K562 (cell line): ENCODE data around the gene TMCC1. TPM values are rescaled to one million over a fixed set of nuclear protein-coding genes. Genes with fewer than 3 reads are reported as not detected.

Experiments
- ATAC-seq: fragments of 200-7000 bp; cut with Tn5 transposase; 3 replicates; pipeline ENCODE4 v1.9.1; 2020; ENCODE audit warnings: moderate library complexity
- BruUV-seq: library from RNA; stranded (reverse); fragments of 400-500 nt; replicated peaks from 2 replicates; lab custom pipeline; 2021; lab: Mats Ljungman, UMichigan
- CTCF ChIA-PET: fragments of 300-600 bp; formaldehyde crosslinking; extraction: SDS; loops from one replicate; lab custom pipeline; 2021; ENCODE audit warnings: low intra/inter-chr PET ratio; lab: Yijun Ruan, JAX
- POLR2A ChIA-PET: fragments of 300-600, 350-650 bp; sonication (Branson Sonifier 250); formaldehyde crosslinking; extraction: SDS; loops from one replicate; lab custom pipeline; 2021; ENCODE audit warnings: antibody characterized with exemption, inconsistent platforms; lab: Yijun Ruan, JAX
- DNase-seq, 4 experiments: peaks; one replicate each; pipeline versions ENCODE4 v3.0.0 to v3.0.0-alpha.2; 2011 to 2018; ENCODE audit warnings: low spot score in 3 of 4, mixed read lengths in 3 of 4; ENCODE audit errors: extremely low read depth in 1 of 4
- FAIRE-seq: peaks from 2 replicates; lab custom pipeline; 2011; peaks lifted over from hg19 to GRCh38; lab: Jason Lieb, UNC
- H2AFZ ChIP-seq: 2 replicates; pipeline ENCODE4 v1.6.0; 2011; ENCODE audit warnings: low read depth, low read length, control low read depth, inconsistent platforms
- H3K27ac ChIP-seq: fragments of 200-600 bp; 3 replicates; pipeline ENCODE4 v1.8.0; 2011; ENCODE audit warnings: low read depth, mild to moderate bottlenecking, control low read depth, inconsistent platforms, low read length, moderate library complexity, mixed read lengths; ENCODE audit errors: extremely low read depth
- H3K27me3 ChIP-seq, 2 experiments: fragments of 300-600 bp in 1 of 2; 2 replicates in 1 of 2; 3 replicates in 1 of 2; pipeline versions ENCODE4 v1.6.0 to v1.8.0; 2011; ENCODE audit warnings: inconsistent platforms in 2 of 2, low read length in 2 of 2, mild to moderate bottlenecking in 1 of 2, mixed read lengths in 1 of 2, moderate library complexity in 1 of 2; ENCODE audit not compliant: control insufficient read depth in 2 of 2, insufficient read depth in 2 of 2
- H3K36me3 ChIP-seq: fragments of 300-600 bp; 3 replicates; pipeline ENCODE4 v1.8.0; 2011; ENCODE audit warnings: mild to moderate bottlenecking, low read length, inconsistent platforms; ENCODE audit not compliant: control insufficient read depth, insufficient read depth
- H3K4me1 ChIP-seq, 2 experiments: fragments of 200-600 bp in 1 of 2; replicated peaks in 1 of 2; 2 replicates in 1 of 2; 3 replicates in 1 of 2; pipeline versions ENCODE4 v1.5.1 to v1.8.0; 2011; ENCODE audit warnings: inconsistent platforms in 2 of 2, low read length in 2 of 2, mild to moderate bottlenecking in 1 of 2, mixed read lengths in 1 of 2, moderate library complexity in 1 of 2; ENCODE audit not compliant: control insufficient read depth in 2 of 2, insufficient read depth in 2 of 2
- H3K4me2 ChIP-seq: 2 replicates; pipeline ENCODE4 v1.6.1; 2011; ENCODE audit warnings: low read length, control low read depth, inconsistent platforms, mixed read lengths; ENCODE audit not compliant: insufficient read depth
- H3K4me3 ChIP-seq: fragments of 200-600 bp; sonication (generic), shearing (Covaris generic); 2 replicates; pipeline ENCODE4 v1.5.1; 2016; ENCODE audit warnings: control low read depth, inconsistent platforms
- H3K79me2 ChIP-seq: fragments of 200-600 bp; 3 replicates; pipeline ENCODE4 v1.8.0; 2011; ENCODE audit warnings: low read length, inconsistent platforms; ENCODE audit not compliant: control insufficient read depth, insufficient read depth
- H3K9ac ChIP-seq, 2 experiments: 2 replicates each; pipeline versions ENCODE4 v1.6.0 to v1.6.1; 2011; ENCODE audit warnings: low read depth in 2 of 2, low read length in 2 of 2, control low read depth in 1 of 2, inconsistent platforms in 1 of 2, mild to moderate bottlenecking in 1 of 2, mixed read lengths in 1 of 2; ENCODE audit not compliant: insufficient read depth in 1 of 2
- H3K9me1 ChIP-seq: one replicate; pipeline ENCODE4 v1.6.0; 2011; ENCODE audit warnings: inconsistent platforms, mild to moderate bottlenecking, low read length, moderate library complexity; ENCODE audit not compliant: control insufficient read depth, insufficient read depth
- H3K9me3 ChIP-seq: replicated peaks from 2 replicates; pipeline ENCODE4 v1.5.1; 2011; ENCODE audit warnings: low read depth, low read length, inconsistent platforms; ENCODE audit not compliant: control insufficient read depth, insufficient read depth
- H4K20me1 ChIP-seq: replicated peaks from 2 replicates; pipeline ENCODE4 v1.6.1; 2011; ENCODE audit warnings: low read length, inconsistent platforms, mixed read lengths; ENCODE audit not compliant: control insufficient read depth, insufficient read depth
- ARID1B ChIP-seq: fragments of 450-650 bp; IDR thresholded peaks from 2 replicates; pipeline ENCODE4 v1.6.1; 2016; ENCODE audit warnings: antibody characterized with exemption, mild to moderate bottlenecking, inconsistent platforms
- ATF7 ChIP-seq: fragments of 450-650 bp; IDR thresholded peaks from 2 replicates; pipeline ENCODE4 v1.7.1; 2014; ENCODE audit warnings: mild to moderate bottlenecking, moderate library complexity
- DACH1 ChIP-seq: fragments of 450-650 bp; IDR thresholded peaks from 2 replicates; pipeline ENCODE4 v1.6.1; 2018; ENCODE audit not compliant: partially characterized antibody
- GATA2 ChIP-seq: sonication (generic); formaldehyde crosslinking; IDR thresholded peaks from 2 replicates; pipeline ENCODE4 v1.4.0; 2020; ENCODE audit warnings: mild to moderate bottlenecking, missing genetic modification reagents
- HCFC1 ChIP-seq: IDR thresholded peaks from 2 replicates; pipeline ENCODE4 v1.6.1; 2012; ENCODE audit warnings: low read depth, low read length, improper control_type of control experiment
- HDAC1 ChIP-seq, 2 experiments: fragments of 450-650 bp; IDR thresholded peaks; 2 replicates each; pipeline ENCODE4 v1.6.1; 2016 to 2017; ENCODE audit warnings: inconsistent platforms in 1 of 2, mild to moderate bottlenecking in 1 of 2, moderate library complexity in 1 of 2
- NFE2 ChIP-seq: IDR thresholded peaks from 2 replicates; pipeline ENCODE4 v1.6.1; 2014; ENCODE audit warnings: antibody characterized with exemption, low read depth
- NKRF ChIP-seq: fragments of 450-650 bp; IDR thresholded peaks from 2 replicates; pipeline ENCODE4 v1.6.1; 2016; ENCODE audit warnings: borderline replicate concordance
- SRSF7 ChIP-seq: fragments of 200-400 bp; formaldehyde crosslinking; optimal IDR thresholded peaks from 2 replicates; pipeline ENCODE3; 2017; ENCODE audit warnings: mild to moderate bottlenecking, low read depth, low read length
- TOE1 ChIP-seq, 2 experiments: fragments of 450-650 bp in 1 of 2; sonication (generic) in 1 of 2; formaldehyde crosslinking in 1 of 2; IDR thresholded peaks; 2 replicates each; pipeline versions ENCODE4 v1.7.1 to v1.8.0; 2016 to 2022; ENCODE audit warnings: borderline replicate concordance in 2 of 2, mild to moderate bottlenecking in 2 of 2, antibody characterized with exemption in 1 of 2, inconsistent platforms in 1 of 2, low read depth in 1 of 2, missing genetic modification reagents in 1 of 2, moderate library complexity in 1 of 2
- ZBTB34 ChIP-seq: fragments of 250-450 bp; sonication (Bioruptor Pico); IDR thresholded peaks from 2 replicates; pipeline ENCODE4 v1.8.0; 2021; ENCODE audit warnings: mild to moderate bottlenecking, moderate library complexity
- ZC3H11A ChIP-seq: IDR thresholded peaks from 2 replicates; pipeline ENCODE4 v1.6.1; 2012; ENCODE audit warnings: low read depth, low read length, improper control_type of control experiment
- ZNF740 ChIP-seq, 3 experiments: fragments of 200-800 bp in 1 of 3; sonication (Bioruptor generic) in 1 of 3; sonication (generic) in 1 of 3; formaldehyde crosslinking in 1 of 3; IDR thresholded peaks; 2 replicates each; pipeline versions ENCODE4 v1.6.1 to v1.8.0; 2016 to 2022; ENCODE audit warnings: mild to moderate bottlenecking in 2 of 3, missing compliant biosample characterization in 2 of 3, missing genetic modification characterization in 2 of 3, missing genetic modification reagents in 1 of 3
- WGBS: fragments of 100-300 bp; shearing (Covaris generic); methylation state at CpG from one replicate; pipeline ENCODE4 v1.1.6; 2016; ENCODE audit warnings: low coverage, mixed read lengths; ENCODE audit not compliant: insufficient coverage; ENCODE audit errors: missing lambda C conversion rate; 5-methylcytosine and 5-hydroxymethylcytosine counted together
- in situ Hi-C: fragments of 300-500 bp; cut with MboI; formaldehyde crosslinking; loops from 4 replicates; pipeline ENCODE4 v1.15.0; 2018; ENCODE audit warnings: inconsistent platforms, mixed read lengths
- intact Hi-C: fragments of 100-400 bp; cut with micrococcal nuclease; formaldehyde crosslinking; loops from 2 replicates; pipeline ENCODE4 v1.14.2; 2022
- polyA plus RNA-seq, 8 experiments: library from polyadenylated mRNA; depleted of rRNA in 4 of 8; stranded (reverse) in 5 of 8; unstranded in 3 of 8; fragments of >200 nt; fragmentation: Nextera tagmentation in 2 of 8; fragmentation: Illumina TruSeq in 1 of 8; extraction: Ambion mirVana in 2 of 8; extraction: Trizol in 1 of 8; gene quantifications; 2 replicates each; pipeline versions ENCODE4 v1.2.1 to v1.2.3, GENCODE V29; 2011 to 2014; ENCODE audit warnings: inconsistent platforms in 1 of 8, missing spikeins in 1 of 8
- total RNA-seq, 7 experiments: library from RNA; depleted of rRNA in 6 of 7; stranded (reverse); fragments of >200 nt in 6 of 7; fragmentation: Illumina TruSeq in 2 of 7; extraction: Trizol in 2 of 7; gene quantifications; 2 replicates each; pipeline versions ENCODE4 v1.2.1 to v1.2.3, GENCODE V29; 2011 to 2021; ENCODE audit warnings: low replicate concordance in 1 of 7

The TMCC1 gene
- total and polyA plus RNA-seq, 9 of the 15 experiments (the other 6 are each of a cell fraction or from before 2014, with no cell fraction given), result 0.89 to 8.7 (median 4.0) TPM

GRCh38 chr3:129608087-129608935, 285.2 kb downstream of the TMCC1 start:
- Histone ChIP-seq H3K9me1 (no peaks in the 10 kb centered on the region), H4K20me1 (peaks cover 12% of the 10 kb centered on the region; the same call in 1 of the 2 replicates), H3K9me3 (no peaks in the 10 kb centered on the region), H3K4me1 (peaks cover 29 to 82% of the 10 kb centered on the region in 2 experiments; a peak in 4 of 5 replicates), H3K9ac (peak overlapping the region in 1 of 2 experiments; percentile 92; a peak in 1 of 4 replicates), H3K27me3 (no peaks in the 10 kb centered on the region), H3K79me2 (peaks cover 27% of the 10 kb centered on the region), H3K4me3 (no peak overlapping the region), H3K36me3 (no peaks in the 10 kb centered on the region; the same call in 2 of the 3 replicates), H2AFZ (0 out of 2 replicates have a peak overlapping the region, but pooled peaks have one; percentile 14), H3K4me2 (no peak overlapping the region; the same call in 1 of the 2 replicates), H3K27ac (no peak overlapping the region)
- DNase-seq, result peak in 3 of 4 experiments; percentile 35 to 72 (median 50)
- WGBS, result 62% methylated on average over 8 of the region's 17 CpGs
- ChIA-PET POLR2A (interaction anchor here (0.5 kb wide), 1 partner anchor 370 kb away, joined by 3 read pairs; no protein-coding TSS in a partner anchor), CTCF (no interaction called here)
- peak; percentile 78 for FAIRE-seq
- in situ Hi-C loops, result no loop called here
- ATAC-seq, result peak; percentile 52
- BruUV-seq, result no TSS peak
- intact Hi-C loops, result loop anchor here (1.0 to 10.0 kb wide), 2 partner anchors 118 to 224 kb away; no protein-coding TSS in a partner anchor
- TF ChIP-seq ZBTB34 (no peak), ZC3H11A (no peak), ARID1B (peak; percentile 70), NKRF (no peak), NFE2 (no peak), ZNF740 (CRISPR knock-in tag; IDR thresholded peaks at IDR 0.05) (0 out of 2 replicates have a peak, but pooled peaks have one; percentile 72), ZNF740 (tag; IDR thresholded peaks at IDR 0.05) (no peak), SRSF7 (no peak), GATA2 (peak; percentile 33; the same call in 1 of the 2 replicates), HDAC1 (IDR thresholded peaks at IDR 0.05) (peak in 1 of 2 experiments; percentile 82; a peak in 2 of 4 replicates), ATF7 (no peak), DACH1 (no peak), HCFC1 (no peak), TOE1 (IDR thresholded peaks at IDR 0.05; ENCODE audit: borderline replicate concordance) (peak; percentile 61; the same call in 1 of the 2 replicates), TOE1 (CRISPR knock-in tag; IDR thresholded peaks at IDR 0.05; ENCODE audit: borderline replicate concordance, low read depth) (no peak)
